K562 (cell line): ENCODE data around the gene CYTH1. TPM values are rescaled to one million over a fixed set of nuclear protein-coding genes. Genes with fewer than 3 reads are reported as not detected.
A peak's percentile ranks its signal among the peaks of the same experiment; 100 is the strongest.

ENCODE experiments used
- ATAC-seq: fragments of 200-7000 bp; cut with Tn5 transposase; 3 replicates; pipeline ENCODE4 v1.9.1; 2020; ENCODE audit warnings: moderate library complexity
- BruUV-seq: library from RNA; stranded (reverse); fragments of 400-500 nt; replicated peaks from 2 replicates; lab custom pipeline; 2021; lab: Mats Ljungman, UMichigan
- CTCF ChIA-PET: fragments of 300-600 bp; formaldehyde crosslinking; extraction: SDS; loops from one replicate; lab custom pipeline; 2021; ENCODE audit warnings: low intra/inter-chr PET ratio; lab: Yijun Ruan, JAX
- POLR2A ChIA-PET: fragments of 300-600, 350-650 bp; sonication (Branson Sonifier 250); formaldehyde crosslinking; extraction: SDS; loops from one replicate; lab custom pipeline; 2021; ENCODE audit warnings: antibody characterized with exemption, inconsistent platforms; lab: Yijun Ruan, JAX
- DNase-seq, 4 experiments: peaks; one replicate each; pipeline versions ENCODE4 v3.0.0 to v3.0.0-alpha.2; 2011 to 2018; ENCODE audit warnings: low spot score in 3 of 4, mixed read lengths in 3 of 4; ENCODE audit errors: extremely low read depth in 1 of 4
- FAIRE-seq: peaks from 2 replicates; lab custom pipeline; 2011; peaks lifted over from hg19 to GRCh38; lab: Jason Lieb, UNC
- H2AFZ ChIP-seq: 2 replicates; pipeline ENCODE4 v1.6.0; 2011; ENCODE audit warnings: low read depth, low read length, control low read depth, inconsistent platforms
- H3K27ac ChIP-seq: fragments of 200-600 bp; 3 replicates; pipeline ENCODE4 v1.8.0; 2011; ENCODE audit warnings: low read depth, mild to moderate bottlenecking, control low read depth, inconsistent platforms, low read length, moderate library complexity, mixed read lengths; ENCODE audit errors: extremely low read depth
- H3K27me3 ChIP-seq, 2 experiments: fragments of 300-600 bp in 1 of 2; 2 replicates in 1 of 2; 3 replicates in 1 of 2; pipeline versions ENCODE4 v1.6.0 to v1.8.0; 2011; ENCODE audit warnings: inconsistent platforms in 2 of 2, low read length in 2 of 2, mild to moderate bottlenecking in 1 of 2, mixed read lengths in 1 of 2, moderate library complexity in 1 of 2; ENCODE audit not compliant: control insufficient read depth in 2 of 2, insufficient read depth in 2 of 2
- H3K36me3 ChIP-seq: fragments of 300-600 bp; 3 replicates; pipeline ENCODE4 v1.8.0; 2011; ENCODE audit warnings: mild to moderate bottlenecking, low read length, inconsistent platforms; ENCODE audit not compliant: control insufficient read depth, insufficient read depth
- H3K4me1 ChIP-seq, 2 experiments: fragments of 200-600 bp in 1 of 2; replicated peaks in 1 of 2; 2 replicates in 1 of 2; 3 replicates in 1 of 2; pipeline versions ENCODE4 v1.5.1 to v1.8.0; 2011; ENCODE audit warnings: inconsistent platforms in 2 of 2, low read length in 2 of 2, mild to moderate bottlenecking in 1 of 2, mixed read lengths in 1 of 2, moderate library complexity in 1 of 2; ENCODE audit not compliant: control insufficient read depth in 2 of 2, insufficient read depth in 2 of 2
- H3K4me2 ChIP-seq: 2 replicates; pipeline ENCODE4 v1.6.1; 2011; ENCODE audit warnings: low read length, control low read depth, inconsistent platforms, mixed read lengths; ENCODE audit not compliant: insufficient read depth
- H3K4me3 ChIP-seq: fragments of 200-600 bp; sonication (generic), shearing (Covaris generic); 2 replicates; pipeline ENCODE4 v1.5.1; 2016; ENCODE audit warnings: control low read depth, inconsistent platforms
- H3K79me2 ChIP-seq: fragments of 200-600 bp; 3 replicates; pipeline ENCODE4 v1.8.0; 2011; ENCODE audit warnings: low read length, inconsistent platforms; ENCODE audit not compliant: control insufficient read depth, insufficient read depth
- H3K9ac ChIP-seq, 2 experiments: 2 replicates each; pipeline versions ENCODE4 v1.6.0 to v1.6.1; 2011; ENCODE audit warnings: low read depth in 2 of 2, low read length in 2 of 2, control low read depth in 1 of 2, inconsistent platforms in 1 of 2, mild to moderate bottlenecking in 1 of 2, mixed read lengths in 1 of 2; ENCODE audit not compliant: insufficient read depth in 1 of 2
- H3K9me1 ChIP-seq: one replicate; pipeline ENCODE4 v1.6.0; 2011; ENCODE audit warnings: inconsistent platforms, mild to moderate bottlenecking, low read length, moderate library complexity; ENCODE audit not compliant: control insufficient read depth, insufficient read depth
- H3K9me3 ChIP-seq: replicated peaks from 2 replicates; pipeline ENCODE4 v1.5.1; 2011; ENCODE audit warnings: low read depth, low read length, inconsistent platforms; ENCODE audit not compliant: control insufficient read depth, insufficient read depth
- H4K20me1 ChIP-seq: replicated peaks from 2 replicates; pipeline ENCODE4 v1.6.1; 2011; ENCODE audit warnings: low read length, inconsistent platforms, mixed read lengths; ENCODE audit not compliant: control insufficient read depth, insufficient read depth
- BDP1 ChIP-seq: IDR thresholded peaks from 3 replicates; pipeline ENCODE4 v1.6.1; 2011; ENCODE audit not compliant: insufficient read length, insufficient read depth
- CTCF ChIP-seq, 3 experiments: IDR thresholded peaks in 2 of 3; conservative IDR thresholded peaks in 1 of 3; 2 replicates each; pipeline ENCODE4 v1.5.1; 2011 to 2012; ENCODE audit warnings: low read length in 3 of 3, mild to moderate bottlenecking in 3 of 3, control low read depth in 2 of 3, improper control_type of control experiment in 1 of 3, inconsistent platforms in 1 of 3, low read depth in 1 of 3, mixed read lengths in 1 of 3, moderate library complexity in 1 of 3; ENCODE audit not compliant: insufficient read depth in 2 of 3
- L3MBTL2 ChIP-seq: fragments of 450-650 bp; IDR thresholded peaks from 2 replicates; pipeline ENCODE4 v1.6.1; 2016; ENCODE audit warnings: mild to moderate bottlenecking, moderate library complexity
- MGA ChIP-seq: fragments of 450-650 bp; IDR thresholded peaks from 2 replicates; pipeline ENCODE4 v1.6.1; 2016; ENCODE audit warnings: mild to moderate bottlenecking, moderate library complexity
- MLLT1 ChIP-seq, 2 experiments: fragments of 450-650 bp; IDR thresholded peaks; 2 replicates each; pipeline ENCODE4 v1.6.1; 2016
- POLR2G ChIP-seq: fragments of 200-400 bp; formaldehyde crosslinking; IDR thresholded peaks from 2 replicates; pipeline ENCODE4 v1.6.1; 2017; ENCODE audit warnings: low read depth, mild to moderate bottlenecking, antibody characterized with exemption, low read length, moderate library complexity
- ZNF785 ChIP-seq: fragments of 250-450 bp; sonication (Bioruptor Pico); IDR thresholded peaks from 2 replicates; pipeline ENCODE4 v1.4.0; 2020; ENCODE audit warnings: mild to moderate bottlenecking
- WGBS: fragments of 100-300 bp; shearing (Covaris generic); methylation state at CpG from one replicate; pipeline ENCODE4 v1.1.6; 2016; ENCODE audit warnings: low coverage, mixed read lengths; ENCODE audit not compliant: insufficient coverage; ENCODE audit errors: missing lambda C conversion rate; 5-methylcytosine and 5-hydroxymethylcytosine counted together
- in situ Hi-C: fragments of 300-500 bp; cut with MboI; formaldehyde crosslinking; loops from 4 replicates; pipeline ENCODE4 v1.15.0; 2018; ENCODE audit warnings: inconsistent platforms, mixed read lengths
- intact Hi-C: fragments of 100-400 bp; cut with micrococcal nuclease; formaldehyde crosslinking; loops from 2 replicates; pipeline ENCODE4 v1.14.2; 2022
- polyA plus RNA-seq, 8 experiments: library from polyadenylated mRNA; depleted of rRNA in 4 of 8; stranded (reverse) in 5 of 8; unstranded in 3 of 8; fragments of >200 nt; fragmentation: Nextera tagmentation in 2 of 8; fragmentation: Illumina TruSeq in 1 of 8; extraction: Ambion mirVana in 2 of 8; extraction: Trizol in 1 of 8; gene quantifications; 2 replicates each; pipeline versions ENCODE4 v1.2.1 to v1.2.3, GENCODE V29; 2011 to 2014; ENCODE audit warnings: inconsistent platforms in 1 of 8, missing spikeins in 1 of 8
- total RNA-seq, 7 experiments: library from RNA; depleted of rRNA in 6 of 7; stranded (reverse); fragments of >200 nt in 6 of 7; fragmentation: Illumina TruSeq in 2 of 7; extraction: Trizol in 2 of 7; gene quantifications; 2 replicates each; pipeline versions ENCODE4 v1.2.1 to v1.2.3, GENCODE V29; 2011 to 2021; ENCODE audit warnings: low replicate concordance in 1 of 7

CYTH1 gene
- total and polyA plus RNA-seq, 9 of the 15 experiments (the other 6 are each of a cell fraction or from before 2014, with no cell fraction given): 0.52 to 27.7 (median 16.8) TPM

GRCh38 chr17:78668847-78669246 is 113.2 kb downstream of the CYTH1 start:
- intact Hi-C loops: no loop called here
- FAIRE-seq: no peak
- TF ChIP-seq MGA (no peak), MLLT1 (IDR thresholded peaks at IDR 0.05) (no peak), ZNF785 (CRISPR knock-in tag) (no peak), CTCF (IDR thresholded peaks at IDR 0.05 in 2 of 3, conservative IDR thresholded peaks at IDR 0.05 in 1 of 3; ENCODE audit: insufficient read depth in 2 of 3, low read depth in 1 of 3, low read length in 3 of 3) (0 out of 6 replicates have a peak, but pooled peaks of 1 of the 3 experiments have one; percentile 16), L3MBTL2 (peak; percentile 53), POLR2G (no peak), BDP1 (no peak)

More at GRCh38 chr17:78668847-78669246, 113.2 kb downstream of the CYTH1 start:
- H3K27ac ChIP-seq: no peak overlapping the region
- no peak for ATAC-seq
- no peak for DNase-seq
- no peak overlapping the region for H2AFZ ChIP-seq
- H3K36me3 ChIP-seq: no peaks in the 10 kb centered on the region
- peaks cover 2 to 10% of the 10 kb centered on the region in 2 experiments; a peak in 3 of 5 replicates for H3K27me3 ChIP-seq
- BruUV-seq: no TSS peak
- in situ Hi-C loops: no loop called here
- WGBS: 59% methylated on average over 4 of the region's 4 CpGs
- H3K9ac ChIP-seq: no peak overlapping the region
- CTCF ChIA-PET: no interaction called here
- no peak overlapping the region for H3K4me3 ChIP-seq
- no peak overlapping the region for H3K4me2 ChIP-seq
- peaks cover 25 to 26% of the 10 kb centered on the region in 2 experiments for H3K4me1 ChIP-seq
- H3K79me2 ChIP-seq: no peaks in the 10 kb centered on the region
- peaks cover 39% of the 10 kb centered on the region for H4K20me1 ChIP-seq
- H3K9me3 ChIP-seq: no peaks in the 10 kb centered on the region
- peaks cover 5% of the 10 kb centered on the region for H3K9me1 ChIP-seq
- POLR2A ChIA-PET: interaction anchor here (0.7 kb wide), 1 partner anchor 237 kb away, joined by 4 read pairs; no protein-coding TSS in a partner anchor
